Right atrium auricular region (tissue), 2 donors: ENCODE results near the gene KRTAP3-3. TPM values are rescaled to one million over a fixed set of nuclear protein-coding genes. Genes with fewer than 3 reads are reported as not detected.

ENCODE experiments used
- DNase-seq: peaks from one replicate; pipeline ENCODE4 v3.0.0-alpha.2; 2019; ENCODE audit warnings: low spot score
- H3K27ac ChIP-seq, 2 donors: fragments of 200-600 bp; sonication (generic); 1 replicate in 1 of 2; 2 replicates in 1 of 2; pipeline ENCODE4 v1.5.1; 2016 to 2019
- H3K27me3 ChIP-seq, 2 donors: fragments of 200-600 bp; sonication (generic); one replicate each; pipeline versions ENCODE4 v1.5.1 to v1.6.0; 2017 to 2019
- H3K36me3 ChIP-seq: fragments of 200-600 bp; sonication (generic); one replicate; pipeline ENCODE4 v1.5.1; 2016
- H3K4me1 ChIP-seq, 2 donors: fragments of 200-600 bp; sonication (generic); one replicate each; pipeline versions ENCODE4 v1.5.1 to v1.6.0; 2017 to 2019
- H3K4me3 ChIP-seq, 2 donors: fragments of 200-600 bp; sonication (generic); 1 replicate in 1 of 2; 2 replicates in 1 of 2; pipeline ENCODE4 v1.5.1; 2017 to 2019; ENCODE audit warnings: mild to moderate bottlenecking in 1 of 2, moderate library complexity in 1 of 2
- H3K9me3 ChIP-seq, 2 donors: fragments of 200-600 bp; sonication (generic); one replicate each; pipeline ENCODE4 v1.5.1; 2019
- CTCF ChIP-seq, 2 donors: fragments of 200-600 bp; sonication (generic); IDR thresholded peaks; one replicate each; pipeline ENCODE4 v1.5.1; 2019; ENCODE audit warnings: antibody characterized with exemption in 2 of 2
- total RNA-seq, 2 donors: library from RNA; depleted of rRNA; stranded (reverse); fragments of >200 nt; gene quantifications; one replicate each; pipeline ENCODE4 v1.1.0, GENCODE V29; 2016

KRTAP3-3 gene
- total RNA-seq, 2 donors from 2014 or later: not detected

GRCh38 chr17:41026715-41027471, 32.9 kb upstream of the KRTAP3-3 start, which contains the start of gene KRTAP1-5:
Gene KRTAP1-5 (minus strand): TSS chr17:41027208. CDS start chr17:41027155, 53 bp downstream.
- Histone ChIP-seq H3K27ac (no peak within 1 kb of the TSS), H3K9me3 (no peaks in the 10 kb centered on the region), H3K4me3 (no peak within 1 kb of the TSS), H3K36me3 (no peaks in the 10 kb centered on the region), H3K4me1 (no peaks in the 10 kb centered on the region), H3K27me3 (no peaks in the 10 kb centered on the region)
- DNase-seq: no peak
- no peak for TF ChIP-seq CTCF (IDR thresholded peaks at IDR 0.05)

GRCh38 chr17:41024697-41025096, 30.7 kb upstream of the KRTAP3-3 start:
- Histone ChIP-seq H3K4me3 (no peak overlapping the region), H3K27me3 (no peaks in the 10 kb centered on the region), H3K9me3 (no peaks in the 10 kb centered on the region), H3K36me3 (no peaks in the 10 kb centered on the region), H3K27ac (no peak overlapping the region), H3K4me1 (no peaks in the 10 kb centered on the region)
- DNase-seq: no peak
- TF ChIP-seq CTCF (IDR thresholded peaks at IDR 0.05): no peak

- no peaks in the 10 kb centered on the region for H3K27me3 ChIP-seq
- H3K9me3 ChIP-seq: no peaks in the 10 kb centered on the region
- no peaks in the 10 kb centered on the region for H3K36me3 ChIP-seq
- no peak for TF ChIP-seq CTCF (IDR thresholded peaks at IDR 0.05)
- no peak overlapping the region for H3K27ac ChIP-seq
- no peak overlapping the region for H3K4me3 ChIP-seq
- DNase-seq: no peak
- no peaks in the 10 kb centered on the region for H3K4me1 ChIP-seq
These were observed 26.4 kb upstream of the KRTAP3-3 start for GRCh38 chr17:41020336-41020735.

GRCh38 chr17:41019415-41019814, 25.5 kb upstream of the KRTAP3-3 start:
- no peak for TF ChIP-seq CTCF (IDR thresholded peaks at IDR 0.05)
- H3K36me3 ChIP-seq: no peaks in the 10 kb centered on the region
- DNase-seq: no peak

GRCh38 chr17:41018541-41018940, 24.6 kb upstream of the KRTAP3-3 start:
- Histone ChIP-seq H3K9me3 (no peaks in the 10 kb centered on the region), H3K27ac (no peak overlapping the region), H3K36me3 (no peaks in the 10 kb centered on the region), H3K4me3 (no peak overlapping the region), H3K4me1 (no peaks in the 10 kb centered on the region), H3K27me3 (no peaks in the 10 kb centered on the region)
- no peak for TF ChIP-seq CTCF (IDR thresholded peaks at IDR 0.05)
- DNase-seq: no peak

More at GRCh38 chr17:41019415-41019814, 25.5 kb upstream of the KRTAP3-3 start:
- Histone ChIP-seq H3K27me3 (no peaks in the 10 kb centered on the region), H3K9me3 (no peaks in the 10 kb centered on the region), H3K4me3 (no peak overlapping the region), H3K27ac (no peak overlapping the region), H3K4me1 (no peaks in the 10 kb centered on the region)
